Measurements from ENCODE around the gene DBNDD1.

Gene DBNDD1

GRCh38 chr16:89961920-89962319 is 57.3 kb downstream of the DBNDD1 start:
- no peak overlapping the region for H3K27ac ChIP-seq (ENCODE audit: extremely low read depth, low read depth, low read length)
- TF ChIP-seq ZNF248 (tag by site-specific recombination; IDR thresholded peaks at IDR 0.05) (no peak), ZNF830 (tag by site-specific recombination; IDR thresholded peaks at IDR 0.05; ENCODE audit: low read depth) (no peak)

GRCh38 chr16:89960966-89961365 is 58.3 kb downstream of the DBNDD1 start:
- CTCF ChIA-PET: no interaction called here
- POLR2A ChIA-PET: interaction anchor here (2.0 kb wide), 1 partner anchor 9 kb away, joined by 6 read pairs; no protein-coding TSS in a partner anchor
- peaks cover 7 to 68% of the 10 kb centered on the region in 2 experiments; a peak in 2 of 3 replicates for H3K36me3 ChIP-seq (ENCODE audit: control insufficient read depth in 2 of 2, insufficient read depth in 1 of 2, low read length in 2 of 2)

More at GRCh38 chr16:89961920-89962319, 57.3 kb downstream of the DBNDD1 start:
- POLR2A ChIA-PET: interaction anchor here (1.4 kb wide), 1 partner anchor 39 kb away, joined by 3 read pairs; the partner anchor contains the start of gene TUBB3
- CTCF ChIA-PET: interaction anchor here (0.6 kb wide), 1 partner anchor 53 kb away, joined by 3 read pairs; no protein-coding TSS in a partner anchor
- Histone ChIP-seq H3K9me3 (ENCODE audit: control insufficient read depth, insufficient read depth, low read depth, low read length) (no peaks in the 10 kb centered on the region), H3K4me1 (ENCODE audit: control insufficient read depth, insufficient read depth, low read length) (no peaks in the 10 kb centered on the region), H3K4me3 (ENCODE audit: low read depth, low read length) (no peak overlapping the region), H3K36me3 (ENCODE audit: control insufficient read depth in 2 of 2, insufficient read depth in 1 of 2, low read length in 2 of 2) (peaks cover 0 to 71% of the 10 kb centered on the region in 2 experiments; a peak in 2 of 3 replicates)

GRCh38 chr16:89958596-89958995 is 60.7 kb downstream of the DBNDD1 start:
- H3K4me3 ChIP-seq (ENCODE audit: low read depth, low read length): no peak overlapping the region
- TF ChIP-seq ZNF76 (tag by site-specific recombination; IDR thresholded peaks at IDR 0.05; ENCODE audit: borderline replicate concordance, low read depth): peak; percentile 79
- TF ChIP-seq ZBTB1 (tag by site-specific recombination; IDR thresholded peaks at IDR 0.05): no peak
- H3K4me1 ChIP-seq (ENCODE audit: control insufficient read depth, insufficient read depth, low read length): no peaks in the 10 kb centered on the region
- H3K27ac ChIP-seq (ENCODE audit: extremely low read depth, low read depth, low read length): no peak overlapping the region
- H3K9me3 ChIP-seq (ENCODE audit: control insufficient read depth, insufficient read depth, low read depth, low read length): no peaks in the 10 kb centered on the region
- CTCF ChIA-PET: no interaction called here
- POLR2A ChIA-PET: no interaction called here
- peaks cover 7 to 68% of the 10 kb centered on the region in 2 experiments; a peak in 2 of 3 replicates for H3K36me3 ChIP-seq (ENCODE audit: control insufficient read depth in 2 of 2, insufficient read depth in 1 of 2, low read length in 2 of 2)

More at GRCh38 chr16:89960966-89961365, 58.3 kb downstream of the DBNDD1 start:
- no peak overlapping the region for H3K4me3 ChIP-seq (ENCODE audit: low read depth, low read length)
- no peaks in the 10 kb centered on the region for H3K9me3 ChIP-seq (ENCODE audit: control insufficient read depth, insufficient read depth, low read depth, low read length)
- H3K27ac ChIP-seq (ENCODE audit: extremely low read depth, low read depth, low read length): no peak overlapping the region
- TF ChIP-seq HOXD13 (CRISPR knock-in tag; IDR thresholded peaks at IDR 0.05; ENCODE audit: borderline replicate concordance) (no peak), ZNF488 (tag by site-specific recombination; IDR thresholded peaks at IDR 0.05) (no peak), ZNF768 (tag by site-specific recombination; IDR thresholded peaks at IDR 0.05) (no peak), ZNF747 (tag by site-specific recombination; IDR thresholded peaks at IDR 0.05) (no peak)
- H3K4me1 ChIP-seq (ENCODE audit: control insufficient read depth, insufficient read depth, low read length): no peaks in the 10 kb centered on the region

GRCh38 chr16:89958068-89958467 is 61.2 kb downstream of the DBNDD1 start:
- Histone ChIP-seq H3K4me1 (ENCODE audit: control insufficient read depth, insufficient read depth, low read length) (no peaks in the 10 kb centered on the region), H3K4me3 (ENCODE audit: low read depth, low read length) (no peak overlapping the region), H3K36me3 (ENCODE audit: control insufficient read depth in 2 of 2, insufficient read depth in 1 of 2, low read length in 2 of 2) (peaks cover 7 to 68% of the 10 kb centered on the region in 2 experiments; a peak in 2 of 3 replicates), H3K27ac (ENCODE audit: extremely low read depth, low read depth, low read length) (no peak overlapping the region), H3K9me3 (ENCODE audit: control insufficient read depth, insufficient read depth, low read depth, low read length) (no peaks in the 10 kb centered on the region)
- CTCF ChIA-PET: no interaction called here
- POLR2A ChIA-PET: no interaction called here
- TF ChIP-seq ZBTB7A (tag by site-specific recombination; IDR thresholded peaks at IDR 0.05; ENCODE audit: low read depth) (no peak), ZFP41 (tag by site-specific recombination; IDR thresholded peaks at IDR 0.05; ENCODE audit: borderline replicate concordance) (no peak), SP2 (tag by site-specific recombination; IDR thresholded peaks at IDR 0.05) (peak; percentile 83)

GRCh38 chr16:89957216-89957785 is 62.0 kb downstream of the DBNDD1 start:
- ChIA-PET POLR2A (no interaction called here), CTCF (interaction anchor here (1.3 kb wide), 1 partner anchor 46 kb away, joined by 3 read pairs; no protein-coding TSS in a partner anchor)
- no peak overlapping the region for H3K4me3 ChIP-seq (ENCODE audit: low read depth, low read length)
- no peaks in the 10 kb centered on the region for H3K9me3 ChIP-seq (ENCODE audit: control insufficient read depth, insufficient read depth, low read depth, low read length)
- H3K27ac ChIP-seq (ENCODE audit: extremely low read depth, low read depth, low read length): no peak overlapping the region
- no peaks in the 10 kb centered on the region for H3K4me1 ChIP-seq (ENCODE audit: control insufficient read depth, insufficient read depth, low read length)
- peaks cover 7 to 69% of the 10 kb centered on the region in 2 experiments; a peak in 2 of 3 replicates for H3K36me3 ChIP-seq (ENCODE audit: control insufficient read depth in 2 of 2, insufficient read depth in 1 of 2, low read length in 2 of 2)
- peak; percentile 25; the same call in 1 of the 2 replicates for TF ChIP-seq ZFHX2 (tag by site-specific recombination; conservative IDR thresholded peaks at IDR 0.05)
- no peak for TF ChIP-seq GLIS2 (tag by site-specific recombination; IDR thresholded peaks at IDR 0.05)
- TF ChIP-seq EGR2 (tag by site-specific recombination; IDR thresholded peaks at IDR 0.05; ENCODE audit: low read depth): peak; percentile 40; the same call in 1 of the 2 replicates

All from HEK293 (cell line).